Stromal cell of bone marrow (primary cell): ENCODE data around the gene PARP14.

Source experiments
- DNase-seq: peaks from one replicate; pipeline ENCODE4 v3.0.0-alpha.2; 2012; ENCODE audit warnings: low read depth

Gene PARP14

GRCh38 chr3:122773944-122774509 is 93.4 kb downstream of the PARP14 start:
- DNase-seq = no peak

GRCh38 chr3:122774564-122774963 is 93.9 kb downstream of the PARP14 start:
- DNase-seq = peak; percentile 14

GRCh38 chr3:122776675-122777468 is 96.2 kb downstream of the PARP14 start:
- DNase-seq = no peak

GRCh38 chr3:122777563-122777962 is 96.9 kb downstream of the PARP14 start:
- no peak for DNase-seq
